HG03139 (cell line): Measurements from ENCODE around the gene GPR146.

Experiments used
- ATAC-seq: cut with Tn5 transposase; IDR thresholded peaks from one replicate; pipeline ENCODE4 v1.9.1; 2021; ENCODE audit not compliant: unreplicated experiment

Gene GPR146

DNA sequence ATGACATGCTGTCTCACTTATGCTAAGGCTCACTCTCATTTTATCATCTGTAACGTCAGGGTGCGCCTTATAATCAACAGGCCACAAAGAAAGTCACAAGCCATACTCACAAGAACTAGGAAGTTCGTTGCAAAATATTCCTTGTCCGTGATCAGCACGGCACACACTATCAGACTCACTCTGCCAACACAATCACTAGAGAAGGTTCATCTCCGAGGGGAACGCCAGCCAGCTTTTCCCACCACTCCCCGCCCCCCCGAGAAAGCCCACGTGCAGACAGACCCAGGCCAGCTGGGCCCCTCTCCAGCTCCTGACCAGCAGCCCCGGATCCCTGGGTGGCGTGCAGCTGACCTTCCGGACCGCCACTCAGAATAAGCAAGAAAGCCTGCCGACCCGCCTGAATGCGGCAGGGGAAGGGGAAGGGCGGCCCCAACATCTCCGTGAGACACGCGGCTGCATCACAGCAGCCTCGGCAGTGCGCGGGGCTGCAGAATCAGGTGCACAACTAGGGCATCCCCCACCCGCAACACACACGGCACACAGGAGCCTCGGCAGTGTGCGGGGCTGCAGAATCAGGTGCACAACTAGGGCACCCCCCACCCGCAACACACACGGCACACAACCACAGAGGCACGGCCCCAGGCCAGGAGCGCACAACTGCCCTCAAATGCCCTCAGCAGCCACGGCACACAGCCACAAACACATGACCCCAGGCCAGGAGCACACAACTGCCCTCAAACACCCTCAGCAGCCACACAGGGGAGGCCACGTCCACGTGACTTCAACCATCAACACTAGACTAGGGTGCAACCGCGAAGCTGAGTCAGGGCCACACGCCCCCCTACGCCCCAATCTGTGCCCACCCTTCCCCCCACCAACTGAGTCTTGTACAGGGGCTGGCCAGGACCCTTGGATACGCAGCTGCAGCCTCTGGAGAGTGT, 2.5 kb upstream of the GPR146 start:
- ATAC-seq: no peak

DNA sequence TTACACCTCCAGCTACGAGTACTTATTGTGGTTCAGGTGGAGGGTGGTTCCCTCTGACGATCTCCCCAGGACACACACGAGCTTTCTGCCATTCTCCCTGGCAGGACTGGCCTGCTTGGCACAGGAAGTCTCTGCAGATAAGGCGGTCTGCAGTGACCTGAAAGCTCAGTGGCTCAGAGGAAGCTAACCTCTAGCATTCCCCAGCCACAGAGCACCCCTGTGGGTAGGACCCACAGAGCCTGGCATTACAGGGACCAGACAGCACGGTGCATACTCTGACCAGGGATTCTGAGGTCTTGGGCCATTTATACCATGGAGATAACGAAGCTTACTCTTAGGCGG, 1.9 kb upstream of the GPR146 start:
- no peak for ATAC-seq

DNA sequence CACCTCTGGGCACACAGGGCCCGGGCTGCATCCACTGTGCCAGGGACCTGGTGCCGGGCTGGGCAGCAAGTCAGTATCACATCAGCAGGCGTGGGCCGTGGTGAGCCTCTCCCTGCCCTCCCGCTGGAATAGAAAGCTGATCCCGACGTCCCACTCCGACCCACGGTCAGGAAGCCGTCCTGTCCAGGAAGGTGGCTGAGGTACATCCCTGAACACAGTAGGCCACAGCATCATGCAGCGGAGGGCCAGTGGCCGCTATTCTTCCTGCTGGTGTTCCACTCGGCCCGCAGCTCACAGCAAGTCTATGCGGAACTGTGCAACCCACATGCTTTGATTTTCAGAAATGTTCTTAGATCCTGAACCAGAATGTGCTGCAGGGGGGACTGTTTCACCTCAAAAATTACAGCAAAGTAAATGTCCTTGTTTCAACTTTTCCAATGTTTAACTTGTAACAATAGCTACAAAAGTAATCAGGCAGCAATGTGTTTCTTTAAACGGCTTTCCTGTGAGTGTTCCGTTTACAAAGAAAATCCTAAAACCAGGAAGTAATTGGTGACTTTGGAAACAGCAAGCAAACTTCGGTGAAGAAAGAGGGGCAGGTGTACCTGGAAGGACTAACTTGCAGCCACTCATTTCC, 676 bp upstream of the GPR146 start:
- no peak for ATAC-seq

DNA sequence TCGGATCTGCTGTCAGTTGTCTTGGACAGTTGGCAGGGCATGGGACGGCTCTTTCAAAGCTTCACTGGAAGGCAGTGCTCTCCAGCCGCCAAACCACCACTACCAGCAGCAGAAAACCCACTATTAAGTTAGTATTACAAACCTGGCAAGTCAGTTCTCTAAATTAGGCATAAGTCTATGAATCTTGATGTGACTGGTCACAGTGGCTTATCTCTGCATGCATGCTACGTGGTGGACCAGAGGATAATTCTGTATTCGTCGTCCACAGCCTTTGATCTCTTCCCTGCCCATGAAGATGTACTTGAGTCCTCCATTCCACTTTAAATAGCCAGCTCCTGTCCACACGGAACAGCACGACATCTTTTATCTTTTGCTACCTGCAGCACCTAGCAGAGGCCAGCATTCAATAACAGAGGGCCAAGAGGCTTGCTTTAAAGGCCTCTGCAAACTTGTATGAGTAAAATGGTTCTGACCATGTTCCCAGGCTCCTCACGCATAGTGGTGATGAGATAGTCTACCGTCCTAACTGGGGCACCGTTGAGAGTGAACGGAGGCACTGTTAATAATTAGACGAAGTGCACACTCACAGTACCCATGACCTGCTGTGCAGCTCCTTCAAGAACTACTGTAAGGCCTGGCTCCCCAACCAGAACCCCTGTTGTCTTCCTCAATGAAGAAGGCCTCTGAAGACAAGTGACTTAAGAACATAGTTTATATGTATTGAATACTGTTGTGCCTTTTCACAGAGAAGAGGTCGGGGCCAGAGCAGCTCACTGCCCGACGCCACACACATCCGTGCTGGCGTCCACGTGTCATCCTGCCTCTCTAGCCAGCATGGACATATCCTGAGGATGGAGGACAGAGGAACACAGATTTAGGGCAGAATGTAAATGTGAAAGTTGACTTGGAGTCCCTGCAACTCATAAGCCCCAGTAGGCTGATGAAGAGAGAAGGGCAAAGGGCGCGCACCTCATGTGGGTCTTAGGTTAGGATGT, 1.0 kb downstream of the GPR146 start:
- no peak for ATAC-seq

DNA sequence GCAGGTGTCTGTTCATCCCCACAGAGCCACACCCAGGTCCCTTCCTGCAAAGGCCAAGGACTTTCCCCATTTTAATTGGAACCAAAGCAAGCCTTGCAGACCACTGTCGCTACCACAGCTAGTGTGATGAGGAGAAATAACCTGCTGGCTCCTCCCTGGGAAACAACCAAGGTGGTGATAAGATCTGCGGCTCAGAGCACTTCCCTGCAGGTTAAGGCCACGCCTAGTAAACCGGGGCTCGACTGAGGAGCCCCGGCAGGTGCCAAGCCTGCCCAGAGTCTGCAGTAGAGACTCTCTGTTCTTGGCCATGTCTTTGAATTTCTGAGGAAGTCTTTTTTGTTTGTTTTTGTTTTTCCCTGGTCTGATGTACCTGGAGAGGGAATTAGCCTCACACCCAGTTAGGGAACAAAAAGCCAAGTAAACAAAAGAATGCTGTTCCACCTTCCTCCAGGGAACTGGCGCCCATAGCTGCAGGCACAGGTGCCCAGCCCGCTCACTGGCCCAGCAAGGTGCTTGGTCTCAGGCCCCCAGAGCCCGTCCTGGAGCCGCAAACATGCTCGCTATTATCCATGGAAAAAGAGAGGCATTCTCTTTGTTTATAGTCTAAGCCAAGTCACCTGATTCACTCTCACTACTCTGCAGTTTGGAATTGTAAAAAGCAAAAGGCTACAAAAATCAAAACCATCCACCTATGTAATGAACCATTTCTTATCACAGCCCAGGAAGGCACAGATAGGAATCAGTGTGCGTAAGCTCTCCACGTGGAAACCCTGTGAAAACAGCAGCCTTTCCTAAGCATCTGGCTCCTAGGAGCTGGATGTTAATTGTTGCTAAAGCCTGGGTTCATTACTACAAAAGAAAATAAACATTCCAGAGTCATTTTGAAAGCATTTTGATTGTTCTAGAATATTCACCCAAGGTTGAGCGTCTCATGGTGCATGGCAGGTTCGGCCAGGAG, 2.7 kb downstream of the GPR146 start:
- no peak for ATAC-seq

DNA sequence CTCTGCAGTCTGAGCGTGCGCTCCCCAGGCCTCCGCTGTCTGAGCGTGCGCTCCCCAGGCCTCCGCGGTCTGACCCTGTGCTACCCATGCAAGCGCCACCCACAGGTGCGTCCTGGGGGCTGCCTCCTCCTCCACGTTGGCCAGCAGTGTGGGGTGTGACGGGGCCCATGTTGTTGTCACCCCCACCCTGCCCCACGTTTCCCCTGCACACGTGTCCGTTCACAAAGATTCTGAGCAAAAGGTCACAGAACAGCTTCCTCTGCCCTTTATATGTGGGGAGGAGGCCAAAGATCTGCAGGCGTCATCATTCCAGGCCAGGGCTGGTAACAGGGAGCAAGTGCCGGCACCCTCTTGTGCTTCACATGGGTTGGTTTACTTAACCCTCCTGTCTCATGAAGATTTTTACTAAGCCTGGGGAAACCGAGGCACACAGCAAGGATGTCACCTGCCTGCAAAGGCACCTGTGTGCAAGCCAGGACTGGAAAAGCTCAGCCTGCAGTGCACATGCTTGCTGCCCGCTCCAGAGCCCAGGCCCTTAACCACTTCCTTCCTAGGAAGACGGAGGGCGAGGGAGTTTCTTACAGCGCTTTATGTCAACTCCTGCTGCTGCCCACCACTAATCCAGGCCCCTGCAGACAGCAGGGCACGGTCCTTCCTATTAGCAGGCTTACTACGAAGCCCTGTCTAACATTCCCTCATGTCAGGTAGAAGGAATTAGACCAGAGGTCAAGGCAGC, 4.8 kb downstream of the GPR146 start:
- ATAC-seq: no peak

- ATAC-seq: no peak
These were observed 5.5 kb downstream of the GPR146 start for GRCh38 chr7:1049801-1050200.

DNA sequence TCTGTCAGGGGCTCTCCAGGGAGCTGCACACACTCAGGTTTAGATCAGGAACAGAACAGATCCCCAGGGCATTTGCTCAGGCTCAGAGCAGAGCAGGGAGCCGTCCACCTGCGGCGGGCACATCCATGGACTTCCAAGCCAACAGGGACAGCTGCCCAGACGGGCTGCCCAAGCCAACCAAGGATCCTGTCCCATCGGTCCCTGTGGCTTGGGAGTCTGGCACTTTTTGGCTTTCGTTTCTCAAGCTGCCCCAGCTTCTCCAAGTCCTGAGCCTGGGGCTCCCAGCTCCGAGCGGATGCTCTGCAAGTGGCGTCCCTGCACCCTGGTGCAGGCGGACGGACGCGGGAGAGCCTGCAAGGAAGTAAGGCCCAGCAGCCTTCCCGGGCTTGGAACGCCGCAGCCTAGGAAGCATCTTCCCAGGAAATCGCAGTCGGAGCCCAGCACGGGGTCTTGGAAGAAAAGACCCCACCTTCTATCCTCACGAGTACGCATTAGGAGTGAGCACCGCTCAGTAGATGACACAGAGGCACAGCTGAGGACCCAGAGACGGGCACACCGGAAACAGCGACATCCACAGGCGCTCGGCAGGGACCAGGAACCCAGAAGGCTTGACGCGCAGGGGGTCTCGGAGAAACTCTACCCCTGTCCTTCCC, 6.0 kb downstream of the GPR146 start:
- ATAC-seq: no peak

DNA sequence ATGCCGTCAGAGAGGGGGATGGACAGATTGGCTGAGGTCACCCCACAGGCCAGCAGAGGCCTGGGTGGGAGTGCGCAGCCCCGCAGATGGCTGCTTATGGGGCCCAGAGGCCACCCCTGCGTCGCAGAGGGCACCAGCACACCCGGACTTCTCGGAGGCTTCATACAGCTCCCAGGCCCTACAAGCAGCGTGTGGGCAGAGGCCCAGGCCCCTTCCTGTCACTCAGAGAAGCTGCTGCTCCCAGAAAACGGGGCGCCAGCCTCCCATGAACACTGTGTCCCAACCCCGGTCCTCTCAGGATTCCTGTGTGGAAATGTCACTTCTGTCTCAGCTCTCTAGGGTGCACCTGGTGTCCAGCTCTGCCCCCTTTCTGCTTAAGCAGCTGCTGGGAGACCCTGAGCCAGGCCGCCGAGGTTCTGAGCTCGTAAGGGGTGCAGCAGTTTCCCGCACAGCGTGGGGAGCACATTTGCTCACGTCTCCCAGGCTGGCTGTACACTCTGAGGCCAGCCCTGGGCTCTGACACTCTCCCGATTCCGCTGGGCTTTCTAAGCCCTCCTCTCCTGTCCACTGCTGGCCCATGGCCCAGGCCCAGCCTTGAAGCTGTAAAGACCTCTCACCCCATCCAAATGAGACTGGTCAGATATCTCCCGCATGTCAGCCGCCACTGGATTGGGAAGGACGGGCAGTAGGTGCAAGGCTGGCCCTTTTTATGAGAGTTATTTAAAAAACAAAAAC, 6.8 kb downstream of the GPR146 start:
- no peak for ATAC-seq

GRCh38 chr7:1052031-1052818, 7.9 kb downstream of the GPR146 start:
- ATAC-seq: no peak

DNA sequence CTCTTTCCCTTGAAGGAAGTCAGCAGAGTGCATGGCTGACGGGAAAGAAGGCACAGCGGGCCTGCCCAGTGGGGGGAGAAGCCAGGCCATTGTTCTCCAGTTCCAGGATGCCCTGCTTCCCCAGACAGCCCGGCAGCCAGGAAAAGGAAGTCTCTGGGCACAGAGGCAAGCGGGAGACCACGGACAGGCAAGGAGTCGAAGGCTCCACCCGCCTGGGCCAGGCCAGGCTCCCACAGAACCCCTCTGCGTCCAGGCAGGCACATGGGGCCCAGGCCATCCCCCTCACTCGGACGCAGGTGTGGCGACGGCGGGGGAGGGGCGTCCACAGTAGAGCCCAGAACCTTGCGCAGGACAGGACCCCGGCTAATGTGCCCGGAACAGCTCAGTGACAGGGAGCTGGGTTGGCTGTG, 8.7 kb downstream of the GPR146 start:
- ATAC-seq: no peak

DNA sequence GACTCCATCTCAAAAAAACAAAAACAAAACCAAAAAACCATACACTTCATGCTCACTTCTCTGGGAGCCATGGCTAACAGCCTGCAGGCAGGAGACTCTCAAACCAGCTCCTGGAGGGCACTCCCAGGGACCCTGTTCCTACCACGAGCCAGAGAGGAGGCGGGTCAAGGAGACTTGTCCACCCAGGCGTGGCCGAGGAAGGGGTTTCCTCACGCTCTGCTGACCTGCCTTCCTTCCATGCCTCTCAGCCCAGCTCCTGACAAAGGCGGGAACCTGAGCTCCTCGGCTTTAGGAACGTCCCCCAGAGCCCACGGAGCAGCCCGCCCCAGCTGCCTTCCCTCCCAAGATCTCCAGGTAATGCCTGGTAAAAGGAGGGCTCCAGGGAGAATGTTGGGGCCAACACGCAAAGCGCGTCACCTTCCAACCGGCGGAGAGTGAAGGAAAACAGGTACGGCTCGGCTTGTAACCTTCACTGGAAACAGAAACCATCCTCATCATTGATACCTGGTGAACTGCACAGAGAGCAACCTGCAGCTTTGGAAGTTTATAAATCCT, 9.5 kb downstream of the GPR146 start:
- ATAC-seq: no peak

- no peak for ATAC-seq
These were observed 10.1 kb downstream of the GPR146 start for GRCh38 chr7:1054438-1054837.

GRCh38 chr7:1054861-1055450, 10.6 kb downstream of the GPR146 start:
- ATAC-seq: no peak

DNA sequence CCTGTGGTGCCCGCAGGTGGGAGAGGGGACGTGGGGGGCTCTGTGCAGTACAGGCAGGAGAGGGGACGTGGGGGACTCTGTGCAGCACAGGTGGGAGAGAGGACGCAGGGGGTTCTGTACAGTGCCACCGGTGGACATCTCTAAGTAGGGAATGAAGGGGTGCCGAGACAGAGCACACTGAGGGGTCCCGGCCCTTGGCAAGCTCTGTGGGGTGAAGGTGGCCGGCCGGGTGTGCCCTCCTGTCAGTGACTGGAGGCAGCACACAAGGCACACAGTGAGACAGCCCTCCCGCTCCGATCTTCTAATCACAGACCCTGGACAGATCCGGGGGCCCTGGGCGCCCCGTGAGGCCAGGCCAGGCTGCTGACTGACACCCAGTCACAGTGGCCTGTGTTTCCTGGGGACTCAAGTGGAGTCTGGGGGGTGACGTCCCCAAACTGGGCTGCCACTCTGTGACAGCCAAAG, 11.2 kb downstream of the GPR146 start:
- no peak for ATAC-seq

DNA sequence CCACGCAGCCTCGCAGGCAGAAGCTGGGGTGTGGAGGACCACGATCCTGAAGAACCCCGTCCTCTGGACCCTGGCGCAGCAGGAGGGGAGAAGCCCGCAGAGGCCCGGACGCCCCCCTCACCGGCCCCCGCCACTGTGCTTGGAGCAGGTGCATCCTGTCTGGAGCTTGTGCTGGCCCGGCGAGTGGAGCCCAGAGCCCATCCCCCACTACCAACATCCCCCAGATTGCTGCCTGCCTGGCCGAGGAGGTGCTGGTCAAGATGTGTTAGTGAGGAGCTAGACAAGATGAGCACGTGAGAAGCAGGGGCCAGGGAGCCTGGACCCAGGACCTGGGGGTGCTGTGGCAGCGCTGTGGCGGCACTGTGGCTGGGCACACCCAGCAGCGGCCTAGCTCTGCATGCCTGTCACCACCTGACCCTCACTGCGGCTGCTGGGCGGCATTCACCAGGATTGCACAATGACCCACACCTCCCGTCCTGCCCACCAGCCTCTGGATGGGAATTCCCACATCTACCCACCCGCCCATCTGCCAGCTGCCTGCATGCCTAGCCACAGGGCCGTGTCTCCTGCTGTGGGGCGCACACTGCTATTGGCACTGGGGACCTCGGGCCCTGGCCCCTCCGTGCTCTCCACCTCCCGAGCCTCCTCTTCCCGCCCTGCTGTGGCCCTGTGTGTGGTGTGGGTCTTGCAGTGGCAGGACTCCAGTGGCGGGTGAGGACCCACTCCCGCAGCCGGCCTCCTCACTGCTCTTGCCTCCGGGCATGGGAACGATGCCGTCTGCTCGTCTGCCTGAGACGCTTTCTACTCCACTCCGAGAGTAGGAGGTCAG, 11.8 kb downstream of the GPR146 start:
- ATAC-seq: no peak
